SK-N-SH (cell line): ENCODE measurements around the gene MVB12B. TPM values are rescaled to one million over a fixed set of nuclear protein-coding genes. Genes with fewer than 3 reads are reported as not detected.

Experiments used
- CTCF ChIA-PET: fragments of 300-600, 350-600 bp; formaldehyde crosslinking; extraction: SDS; loops from one replicate; lab custom pipeline; 2021; lab: Yijun Ruan, JAX
- POLR2A ChIA-PET: fragments of 350-600 bp; sonication (Branson Sonifier 250); formaldehyde crosslinking; extraction: SDS; loops from one replicate; lab custom pipeline; 2020; ENCODE audit warnings: antibody characterized with exemption, inconsistent platforms; lab: Yijun Ruan, JAX
- DNase-seq: peaks from one replicate; pipeline ENCODE4 v3.0.0; 2012
- H2AFZ ChIP-seq: fragments of 200-600 bp; sonication (generic); 2 replicates; pipeline ENCODE4 v1.8.1; 2016; ENCODE audit warnings: antibody characterized with exemption, mild to moderate bottlenecking, low read depth
- H3F3A ChIP-seq: fragments of 200-600 bp; sonication (generic); replicated peaks from 2 replicates; pipeline ENCODE3; 2016; ENCODE audit warnings: antibody characterized with exemption, mild to moderate bottlenecking; ENCODE audit not compliant: insufficient read depth
- H3K27ac ChIP-seq, 2 experiments: fragments of 200-500 bp in 1 of 2; fragments of 200-600 bp in 1 of 2; sonication (Bioruptor generic) in 1 of 2; sonication (generic), shearing (Covaris generic) in 1 of 2; 2 replicates each; pipeline versions ENCODE4 v1.5.1 to v1.6.1; 2014 to 2016; ENCODE audit warnings: low read depth in 2 of 2, inconsistent platforms in 1 of 2, low read length in 1 of 2, mild to moderate bottlenecking in 1 of 2, mixed read lengths in 1 of 2
- H3K27me3 ChIP-seq: fragments of 200-600 bp; sonication (generic), shearing (Covaris generic); 2 replicates; pipeline ENCODE4 v1.6.1; 2016; ENCODE audit warnings: mixed run types; ENCODE audit not compliant: insufficient read depth
- H3K36me3 ChIP-seq, 2 experiments: fragments of 200-500 bp in 1 of 2; fragments of 200-600 bp in 1 of 2; sonication (Bioruptor generic) in 1 of 2; sonication (generic) in 1 of 2; replicated peaks in 1 of 2; 2 replicates each; pipeline versions ENCODE3 to v1.5.1; 2014 to 2016; ENCODE audit warnings: low read length in 1 of 2, mild to moderate bottlenecking in 1 of 2; ENCODE audit not compliant: insufficient read depth in 2 of 2, control insufficient read depth in 1 of 2
- H3K4me1 ChIP-seq, 2 experiments: fragments of 200-500 bp in 1 of 2; fragments of 200-600 bp in 1 of 2; sonication (Bioruptor generic) in 1 of 2; sonication (generic), shearing (Covaris generic) in 1 of 2; 2 replicates each; pipeline versions ENCODE4 v1.5.1 to v1.6.1; 2014 to 2016; ENCODE audit warnings: low read depth in 1 of 2, low read length in 1 of 2, mixed run types in 1 of 2; ENCODE audit not compliant: insufficient read depth in 2 of 2, control insufficient read depth in 1 of 2
- H3K4me2 ChIP-seq: fragments of 200-600 bp; sonication (generic), shearing (Covaris generic); 2 replicates; pipeline ENCODE4 v1.6.1; 2017; ENCODE audit warnings: mixed run types
- H3K4me3 ChIP-seq, 2 experiments: fragments of 200-500 bp in 1 of 2; fragments of 200-600 bp in 1 of 2; sonication (Bioruptor generic) in 1 of 2; sonication (generic), shearing (Covaris generic) in 1 of 2; 2 replicates each; pipeline versions ENCODE4 v1.5.1 to v1.8.1; 2014 to 2016; ENCODE audit warnings: low read depth in 2 of 2, inconsistent platforms in 1 of 2, low read length in 1 of 2, mild to moderate bottlenecking in 1 of 2, mixed read lengths in 1 of 2, moderate library complexity in 1 of 2
- H3K79me2 ChIP-seq: fragments of 200-600 bp; sonication (generic); 2 replicates; pipeline ENCODE4 v1.8.1; 2017; ENCODE audit warnings: mild to moderate bottlenecking; ENCODE audit not compliant: insufficient read depth
- H3K9ac ChIP-seq: fragments of 200-600 bp; sonication (generic); 2 replicates; pipeline ENCODE4 v1.6.1; 2017; ENCODE audit warnings: mixed run types
- H3K9me2 ChIP-seq: fragments of 200-600 bp; sonication (generic); 2 replicates; pipeline ENCODE4 v1.6.1; 2017; ENCODE audit warnings: mixed run types
- H3K9me3 ChIP-seq: fragments of 200-600 bp; sonication (generic); 2 replicates; pipeline ENCODE4 v1.6.1; 2017; ENCODE audit warnings: mixed run types, mild to moderate bottlenecking, moderate library complexity
- H4K20me1 ChIP-seq: fragments of 200-600 bp; sonication (generic); 2 replicates; pipeline ENCODE4 v1.6.1; 2017; ENCODE audit warnings: mild to moderate bottlenecking, mixed run types; ENCODE audit not compliant: insufficient read depth
- EP300 ChIP-seq, 2 experiments: IDR thresholded peaks; 2 replicates each; pipeline versions ENCODE4 v1.4.0 to v1.6.1; 2012; ENCODE audit warnings: borderline replicate concordance in 1 of 2, low read depth in 1 of 2, low read length in 1 of 2
- FOSL2 ChIP-seq: IDR thresholded peaks from 2 replicates; pipeline ENCODE4 v1.4.0; 2012; ENCODE audit warnings: low read depth, mild to moderate bottlenecking, moderate library complexity, borderline replicate concordance
- MXI1 ChIP-seq: IDR thresholded peaks from 2 replicates; pipeline ENCODE4 v1.6.1; 2012; ENCODE audit warnings: mild to moderate bottlenecking, low read depth, low read length, improper control_type of control experiment
- POLR2AphosphoS5 ChIP-seq: IDR thresholded peaks from 2 replicates; pipeline ENCODE4 v1.6.1; 2012; ENCODE audit warnings: low read depth, low read length
- RFX5 ChIP-seq: IDR thresholded peaks from 2 replicates; pipeline ENCODE4 v1.6.1; 2012; ENCODE audit warnings: mild to moderate bottlenecking, improper control_type of control experiment, low read length
- RXRA ChIP-seq: IDR thresholded peaks from 2 replicates; pipeline ENCODE4 v1.4.0; 2012; ENCODE audit warnings: low read depth, mild to moderate bottlenecking, borderline replicate concordance
- SIN3A ChIP-seq: IDR thresholded peaks from 2 replicates; pipeline ENCODE4 v1.6.1; 2012; ENCODE audit warnings: low read depth, mild to moderate bottlenecking, low read length, moderate library complexity, borderline replicate concordance
- TAF1 ChIP-seq: IDR thresholded peaks from 2 replicates; pipeline ENCODE4 v1.6.1; 2012; ENCODE audit warnings: low read depth, mild to moderate bottlenecking, low read length, moderate library complexity, borderline replicate concordance
- TCF12 ChIP-seq: IDR thresholded peaks from 2 replicates; pipeline ENCODE4 v1.4.0; 2012
- TEAD4 ChIP-seq: IDR thresholded peaks from 2 replicates; pipeline ENCODE4 v1.4.0; 2012; ENCODE audit warnings: mild to moderate bottlenecking, borderline replicate concordance; ENCODE audit not compliant: insufficient read depth
- YY1 ChIP-seq: IDR thresholded peaks from 2 replicates; pipeline ENCODE4 v1.4.0; 2012; ENCODE audit warnings: low read depth, mild to moderate bottlenecking
- WGBS: methylation state at CpG from one replicate; pipeline ENCODE4 v1.1.6; 2017; ENCODE audit warnings: low lambda C conversion rate; 5-methylcytosine and 5-hydroxymethylcytosine counted together
- polyA plus RNA-seq, 3 experiments: library from polyadenylated mRNA; depleted of rRNA; stranded (reverse); fragments of >200 nt; gene quantifications; 2 replicates each; pipeline ENCODE4 v1.2.3, GENCODE V29; 2012
- TF ChIP-seq, protein P1 (sequence below): fragments of 150-350 bp; IDR thresholded peaks from 2 replicates; pipeline ENCODE4 v1.6.1; 2016; ENCODE audit warnings: mild to moderate bottlenecking, low read depth, low read length
- TF ChIP-seq, protein P2 (sequence below): fragments of 200-600 bp; sonication (generic); IDR thresholded peaks from 2 replicates; pipeline ENCODE4 v1.6.1; 2017; ENCODE audit warnings: antibody characterized with exemption, mild to moderate bottlenecking, moderate library complexity
- TF ChIP-seq, protein P3 (sequence below): IDR thresholded peaks from 2 replicates; pipeline ENCODE4; 2012
- TF ChIP-seq, protein P4 (sequence below): fragments of 150-350 bp; IDR thresholded peaks from 2 replicates; pipeline ENCODE4 v1.6.1; 2017; ENCODE audit warnings: antibody characterized with exemption, low read length, low read depth, borderline replicate concordance

MVB12B gene
- polyA plus RNA-seq, 1 of the 3 experiments (the other 2 are of a cell fraction) = 5.1 TPM

DNA sequence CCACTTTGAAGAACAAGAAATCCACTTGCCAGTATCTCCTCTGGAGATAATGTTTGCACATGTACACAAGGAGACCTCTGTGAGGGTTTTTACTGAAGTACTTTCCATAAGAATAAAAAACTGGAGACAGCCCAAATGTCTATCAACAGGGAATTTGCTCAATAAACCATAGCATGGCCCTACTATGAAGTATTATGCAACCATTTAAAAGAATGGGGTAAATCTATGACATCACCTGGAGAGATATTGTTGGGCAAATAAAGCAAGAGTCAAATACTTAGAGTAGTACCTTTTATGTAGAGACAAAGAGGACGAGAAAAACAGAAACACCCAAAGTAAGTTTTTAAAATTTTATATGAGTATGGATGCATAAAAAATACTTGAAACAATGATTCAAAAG lies 23.9 kb upstream of the MVB12B start:
- no peak overlapping the region for H3K4me2 ChIP-seq
- 27% methylated on average over 1 of the region's 1 CpG for WGBS
- CTCF ChIA-PET = interaction anchor here (0.8 to 5.2 kb wide), 19 partner anchors 8 to 895 kb away, joined by 3 to 51 read pairs (median 4); no protein-coding TSS in a partner anchor

DNA sequence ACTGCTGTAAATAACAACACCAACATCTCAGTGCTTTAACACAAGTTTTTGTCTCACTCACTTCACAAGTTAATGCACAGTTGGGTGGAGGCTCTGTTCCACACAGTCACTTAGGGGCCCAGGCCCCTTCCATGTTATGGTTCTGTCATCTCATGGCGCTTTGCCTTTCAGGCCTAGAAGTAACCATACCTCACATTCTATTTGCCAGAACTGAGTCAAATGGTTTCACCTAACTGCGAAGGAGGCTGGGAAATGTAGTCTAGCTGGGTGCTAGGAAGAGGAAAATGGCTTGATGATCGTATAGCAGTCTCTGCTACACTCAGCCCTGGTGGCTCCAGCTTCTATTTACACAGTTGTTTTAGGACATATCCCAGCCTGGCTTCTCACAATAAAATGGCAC lies 23.1 kb upstream of the MVB12B start:
- CTCF ChIA-PET = interaction anchor here (2.2 to 5.2 kb wide), 3 partner anchors 10 to 188 kb away, joined by 12 to 51 read pairs (median 22); no protein-coding TSS in a partner anchor
- POLR2A ChIA-PET = no interaction called here

More for the DNA sequence above, 23.9 kb upstream of the MVB12B start:
- Histone ChIP-seq H3K27ac (no peak overlapping the region), H3K9me2 (no peaks in the 10 kb centered on the region), H3K27me3 (no peaks in the 10 kb centered on the region), H3K4me1 (peaks cover 0 to 6% of the 10 kb centered on the region in 2 experiments; a peak in 1 of 4 replicates), H3K9ac (no peak overlapping the region), H3K36me3 (no peaks in the 10 kb centered on the region), H3K9me3 (no peaks in the 10 kb centered on the region), H3K4me3 (no peak overlapping the region), H3K79me2 (no peaks in the 10 kb centered on the region), H3F3A (no peaks in the 10 kb centered on the region), H4K20me1 (no peaks in the 10 kb centered on the region), H2AFZ (no peak overlapping the region)
- POLR2A ChIA-PET = no interaction called here
- TF ChIP-seq TCF12 = no peak
- no peak for TF ChIP-seq SIN3A
- TF ChIP-seq EP300 (IDR thresholded peaks at IDR 0.05; ENCODE audit: borderline replicate concordance in 1 of 2, low read depth in 1 of 2, low read length in 1 of 2) = no peak
- TF ChIP-seq, protein P1, sequence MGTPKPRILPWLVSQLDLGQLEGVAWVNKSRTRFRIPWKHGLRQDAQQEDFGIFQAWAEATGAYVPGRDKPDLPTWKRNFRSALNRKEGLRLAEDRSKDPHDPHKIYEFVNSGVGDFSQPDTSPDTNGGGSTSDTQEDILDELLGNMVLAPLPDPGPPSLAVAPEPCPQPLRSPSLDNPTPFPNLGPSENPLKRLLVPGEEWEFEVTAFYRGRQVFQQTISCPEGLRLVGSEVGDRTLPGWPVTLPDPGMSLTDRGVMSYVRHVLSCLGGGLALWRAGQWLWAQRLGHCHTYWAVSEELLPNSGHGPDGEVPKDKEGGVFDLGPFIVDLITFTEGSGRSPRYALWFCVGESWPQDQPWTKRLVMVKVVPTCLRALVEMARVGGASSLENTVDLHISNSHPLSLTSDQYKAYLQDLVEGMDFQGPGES = no peak
- TF ChIP-seq RFX5 = no peak
- TF ChIP-seq POLR2AphosphoS5 = no peak
- no peak for DNase-seq

More for the DNA sequence above, 23.1 kb upstream of the MVB12B start:
- peaks cover 0 to 8% of the 10 kb centered on the region in 2 experiments; a peak in 1 of 4 replicates for H3K4me1 ChIP-seq
- H4K20me1 ChIP-seq = no peaks in the 10 kb centered on the region
- no peak overlapping the region for H3K4me2 ChIP-seq
- WGBS = 76% methylated on average over 3 of the region's 3 CpGs
- no peaks in the 10 kb centered on the region for H3K9me3 ChIP-seq
- no peaks in the 10 kb centered on the region for H3K36me3 ChIP-seq
- H3K9ac ChIP-seq = no peak overlapping the region
- no peaks in the 10 kb centered on the region for H3K79me2 ChIP-seq
- no peaks in the 10 kb centered on the region for H3K9me2 ChIP-seq
- H3F3A ChIP-seq = no peaks in the 10 kb centered on the region
- H2AFZ ChIP-seq = no peak overlapping the region
- no peak for DNase-seq
- TF ChIP-seq TCF12 (no peak), RXRA (no peak), FOSL2 (no peak), EP300 (IDR thresholded peaks at IDR 0.05; ENCODE audit: borderline replicate concordance in 1 of 2, low read depth in 1 of 2, low read length in 1 of 2) (no peak), TEAD4 (no peak), MXI1 (no peak), TAF1 (no peak), SIN3A (no peak), RFX5 (no peak), YY1 (no peak)
- TF ChIP-seq, protein P2, sequence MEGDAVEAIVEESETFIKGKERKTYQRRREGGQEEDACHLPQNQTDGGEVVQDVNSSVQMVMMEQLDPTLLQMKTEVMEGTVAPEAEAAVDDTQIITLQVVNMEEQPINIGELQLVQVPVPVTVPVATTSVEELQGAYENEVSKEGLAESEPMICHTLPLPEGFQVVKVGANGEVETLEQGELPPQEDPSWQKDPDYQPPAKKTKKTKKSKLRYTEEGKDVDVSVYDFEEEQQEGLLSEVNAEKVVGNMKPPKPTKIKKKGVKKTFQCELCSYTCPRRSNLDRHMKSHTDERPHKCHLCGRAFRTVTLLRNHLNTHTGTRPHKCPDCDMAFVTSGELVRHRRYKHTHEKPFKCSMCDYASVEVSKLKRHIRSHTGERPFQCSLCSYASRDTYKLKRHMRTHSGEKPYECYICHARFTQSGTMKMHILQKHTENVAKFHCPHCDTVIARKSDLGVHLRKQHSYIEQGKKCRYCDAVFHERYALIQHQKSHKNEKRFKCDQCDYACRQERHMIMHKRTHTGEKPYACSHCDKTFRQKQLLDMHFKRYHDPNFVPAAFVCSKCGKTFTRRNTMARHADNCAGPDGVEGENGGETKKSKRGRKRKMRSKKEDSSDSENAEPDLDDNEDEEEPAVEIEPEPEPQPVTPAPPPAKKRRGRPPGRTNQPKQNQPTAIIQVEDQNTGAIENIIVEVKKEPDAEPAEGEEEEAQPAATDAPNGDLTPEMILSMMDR = no peak
- TF ChIP-seq, protein P3, sequence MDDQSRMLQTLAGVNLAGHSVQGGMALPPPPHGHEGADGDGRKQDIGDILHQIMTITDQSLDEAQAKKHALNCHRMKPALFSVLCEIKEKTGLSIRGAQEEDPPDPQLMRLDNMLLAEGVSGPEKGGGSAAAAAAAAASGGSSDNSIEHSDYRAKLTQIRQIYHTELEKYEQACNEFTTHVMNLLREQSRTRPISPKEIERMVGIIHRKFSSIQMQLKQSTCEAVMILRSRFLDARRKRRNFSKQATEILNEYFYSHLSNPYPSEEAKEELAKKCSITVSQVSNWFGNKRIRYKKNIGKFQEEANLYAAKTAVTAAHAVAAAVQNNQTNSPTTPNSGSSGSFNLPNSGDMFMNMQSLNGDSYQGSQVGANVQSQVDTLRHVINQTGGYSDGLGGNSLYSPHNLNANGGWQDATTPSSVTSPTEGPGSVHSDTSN = no peak
- TF ChIP-seq, protein P4, sequence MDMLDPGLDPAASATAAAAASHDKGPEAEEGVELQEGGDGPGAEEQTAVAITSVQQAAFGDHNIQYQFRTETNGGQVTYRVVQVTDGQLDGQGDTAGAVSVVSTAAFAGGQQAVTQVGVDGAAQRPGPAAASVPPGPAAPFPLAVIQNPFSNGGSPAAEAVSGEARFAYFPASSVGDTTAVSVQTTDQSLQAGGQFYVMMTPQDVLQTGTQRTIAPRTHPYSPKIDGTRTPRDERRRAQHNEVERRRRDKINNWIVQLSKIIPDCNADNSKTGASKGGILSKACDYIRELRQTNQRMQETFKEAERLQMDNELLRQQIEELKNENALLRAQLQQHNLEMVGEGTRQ = no peak
- TF ChIP-seq, protein P1 = no peak
- H3K4me3 ChIP-seq = no peak overlapping the region
- H3K27me3 ChIP-seq = no peaks in the 10 kb centered on the region
- no peak overlapping the region for H3K27ac ChIP-seq
